ENCODE results near the gene NHLRC4. TPM values are rescaled to one million over a fixed set of nuclear protein-coding genes. Genes with fewer than 3 reads are reported as not detected.

NHLRC4 gene
- total RNA-seq, 1 experiment from 2014 or later = 0.92 TPM

GRCh38 chr16:534135-534534 is 32.7 kb upstream of the NHLRC4 start:
- DNase-seq (ENCODE audit: low spot score) (no peak), ATAC-seq (no peak)
- ChIA-PET POLR2A (interaction anchor here (1.0 kb wide), 1 partner anchor 181 kb away, joined by 3 read pairs; the partner anchor contains the start of gene AXIN1), CTCF (interaction anchor here (0.6 to 1.9 kb wide), 6 partner anchors 11 to 127 kb away, joined by 3 to 11 read pairs (median 4); no protein-coding TSS in a partner anchor)
- Mint-ChIP-seq H3K9me3 (no peaks in the 10 kb centered on the region), H3K4me1 (peaks cover 4% of the 10 kb centered on the region; the same call in 1 of the 2 replicates), H3K27ac (no peak overlapping the region), H3K4me3 (no peak overlapping the region), H3K36me3 (peaks cover 3% of the 10 kb centered on the region; the same call in 1 of the 2 replicates), H3K27me3 (ENCODE audit: low read depth) (no peaks in the 10 kb centered on the region)
- TF ChIP-seq FOXK1 (CRISPR knock-in tag; IDR thresholded peaks at IDR 0.05) (no peak), ATF2 (CRISPR knock-in tag; IDR thresholded peaks at IDR 0.05; ENCODE audit: borderline replicate concordance, low read depth) (no peak), GABPB1 (CRISPR knock-in tag; IDR thresholded peaks at IDR 0.05) (no peak), PREB (CRISPR knock-in tag; IDR thresholded peaks at IDR 0.05; ENCODE audit: borderline replicate concordance) (no peak), ZBTB21 (CRISPR knock-in tag; IDR thresholded peaks at IDR 0.05; ENCODE audit: borderline replicate concordance) (no peak), JAZF1 (CRISPR knock-in tag; IDR thresholded peaks at IDR 0.05) (no peak), FOXJ3 (CRISPR knock-in tag; IDR thresholded peaks at IDR 0.05; ENCODE audit: borderline replicate concordance) (no peak), ZNF423 (CRISPR knock-in tag; IDR thresholded peaks at IDR 0.05) (no peak)

GRCh38 chr16:534856-535445 is 31.9 kb upstream of the NHLRC4 start:
- ChIA-PET CTCF (interaction anchor here (1.6 to 1.9 kb wide), 2 partner anchors 12 to 47 kb away, joined by 4 to 11 read pairs; no protein-coding TSS in a partner anchor), POLR2A (no interaction called here)
- Mint-ChIP-seq H3K9me3 (no peaks in the 10 kb centered on the region), H3K36me3 (peaks cover 3% of the 10 kb centered on the region; the same call in 1 of the 2 replicates), H3K4me1 (peaks cover 2% of the 10 kb centered on the region; the same call in 1 of the 2 replicates), H3K27me3 (ENCODE audit: low read depth) (no peaks in the 10 kb centered on the region), H3K4me3 (no peak overlapping the region), H3K27ac (no peak overlapping the region)
- TF ChIP-seq NR1H2 (CRISPR knock-in tag; IDR thresholded peaks at IDR 0.05) = no peak
- no peak for TF ChIP-seq ZNF219 (CRISPR knock-in tag; IDR thresholded peaks at IDR 0.05; ENCODE audit: borderline replicate concordance)
- no peak for TF ChIP-seq ETV6 (CRISPR knock-in tag; IDR thresholded peaks at IDR 0.05)
- no peak for TF ChIP-seq HMGA2 (CRISPR knock-in tag; IDR thresholded peaks at IDR 0.05)
- no peak for TF ChIP-seq NFYB (CRISPR knock-in tag; conservative IDR thresholded peaks at IDR 0.05; ENCODE audit: low read depth)
- TF ChIP-seq IRF2 (CRISPR knock-in tag; IDR thresholded peaks at IDR 0.05; ENCODE audit: borderline replicate concordance, low read depth) = no peak
- TF ChIP-seq ELF4 (CRISPR knock-in tag; IDR thresholded peaks at IDR 0.05; ENCODE audit: low read depth) = no peak
- TF ChIP-seq ZNF423 (CRISPR knock-in tag; IDR thresholded peaks at IDR 0.05) = no peak
- ATAC-seq = no peak
- DNase-seq (ENCODE audit: low spot score) = no peak

- Mint-ChIP-seq H3K9me3 (no peaks in the 10 kb centered on the region), H3K4me3 (no peak overlapping the region), H3K36me3 (peaks cover 3% of the 10 kb centered on the region; the same call in 1 of the 2 replicates), H3K4me1 (no peaks in the 10 kb centered on the region), H3K27ac (no peak overlapping the region), H3K27me3 (ENCODE audit: low read depth) (no peaks in the 10 kb centered on the region)
- ATAC-seq (no peak), DNase-seq (ENCODE audit: low spot score) (no peak)
- CTCF ChIA-PET = interaction anchor here (1.1 to 1.2 kb wide), 2 partner anchors 9 to 14 kb away, joined by 3 read pairs; partner anchors contain the start of gene CAPN15
- POLR2A ChIA-PET = no interaction called here
- TF ChIP-seq HMGA2 (CRISPR knock-in tag; IDR thresholded peaks at IDR 0.05) = no peak
- no peak for TF ChIP-seq NFATC4 (CRISPR knock-in tag; IDR thresholded peaks at IDR 0.05)
- TF ChIP-seq, protein P1, sequence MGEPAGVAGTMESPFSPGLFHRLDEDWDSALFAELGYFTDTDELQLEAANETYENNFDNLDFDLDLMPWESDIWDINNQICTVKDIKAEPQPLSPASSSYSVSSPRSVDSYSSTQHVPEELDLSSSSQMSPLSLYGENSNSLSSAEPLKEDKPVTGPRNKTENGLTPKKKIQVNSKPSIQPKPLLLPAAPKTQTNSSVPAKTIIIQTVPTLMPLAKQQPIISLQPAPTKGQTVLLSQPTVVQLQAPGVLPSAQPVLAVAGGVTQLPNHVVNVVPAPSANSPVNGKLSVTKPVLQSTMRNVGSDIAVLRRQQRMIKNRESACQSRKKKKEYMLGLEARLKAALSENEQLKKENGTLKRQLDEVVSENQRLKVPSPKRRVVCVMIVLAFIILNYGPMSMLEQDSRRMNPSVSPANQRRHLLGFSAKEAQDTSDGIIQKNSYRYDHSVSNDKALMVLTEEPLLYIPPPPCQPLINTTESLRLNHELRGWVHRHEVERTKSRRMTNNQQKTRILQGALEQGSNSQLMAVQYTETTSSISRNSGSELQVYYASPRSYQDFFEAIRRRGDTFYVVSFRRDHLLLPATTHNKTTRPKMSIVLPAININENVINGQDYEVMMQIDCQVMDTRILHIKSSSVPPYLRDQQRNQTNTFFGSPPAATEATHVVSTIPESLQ (CRISPR knock-in tag; IDR thresholded peaks at IDR 0.05) = no peak
- no peak for TF ChIP-seq ZNF138 (CRISPR knock-in tag; conservative IDR thresholded peaks at IDR 0.05)
- TF ChIP-seq EMX1 (CRISPR knock-in tag; IDR thresholded peaks at IDR 0.05) = no peak
- TF ChIP-seq CDX4 (CRISPR knock-in tag; IDR thresholded peaks at IDR 0.05; ENCODE audit: borderline replicate concordance) = no peak
These were observed 31.1 kb upstream of the NHLRC4 start for GRCh38 chr16:535446-536405.

All from WTC11 (cell line).